PC-9 (cell line): ENCODE data around the gene NACC2. TPM values are rescaled to one million over a fixed set of nuclear protein-coding genes. Genes with fewer than 3 reads are reported as not detected.

Source experiments
- BruUV-seq: library from RNA; stranded (reverse); fragments of 400-500 nt; replicated peaks from 2 replicates; lab custom pipeline; 2021; lab: Mats Ljungman, UMichigan
- CTCF ChIA-PET: fragments of 300-600 bp; sonication (Branson Sonifier 250); formaldehyde crosslinking; loops from one replicate; lab custom pipeline; 2022; ENCODE audit warnings: antibody characterized with exemption; lab: Charles Lee
- POLR2A ChIA-PET: fragments of 300-600 bp; sonication (Branson Sonifier 250); formaldehyde crosslinking; loops from one replicate; lab custom pipeline; 2022; ENCODE audit warnings: antibody characterized with exemption; ENCODE audit not compliant: unreplicated experiment; lab: Charles Lee
- DNase-seq, 2 experiments: peaks; one replicate each; pipeline versions ENCODE4 v3.0.0 to v3.0.0-alpha.2; 2015 to 2022; ENCODE audit warnings: mixed read lengths in 1 of 2
- H2AFZ ChIP-seq: fragments of 200-600 bp; sonication (generic); 2 replicates; pipeline ENCODE4 v1.8.1; 2017; ENCODE audit warnings: antibody characterized with exemption
- H3F3A ChIP-seq: fragments of 200-600 bp; sonication (generic); 2 replicates; pipeline ENCODE4 v1.8.1; 2017; ENCODE audit warnings: antibody characterized with exemption, mild to moderate bottlenecking, low read depth; ENCODE audit not compliant: insufficient read depth
- H3K27ac ChIP-seq: fragments of 200-600 bp; sonication (generic); 2 replicates; pipeline ENCODE4 v1.6.1; 2016; ENCODE audit warnings: mixed run types
- H3K27me3 ChIP-seq: fragments of 200-600 bp; sonication (generic); 2 replicates; pipeline ENCODE4 v1.6.1; 2016; ENCODE audit warnings: low read depth, mixed run types; ENCODE audit not compliant: insufficient read depth
- H3K36me3 ChIP-seq: fragments of 200-600 bp; sonication (generic); 2 replicates; pipeline ENCODE4 v1.6.1; 2016; ENCODE audit warnings: low read depth, mixed run types
- H3K4me1 ChIP-seq: fragments of 200-600 bp; sonication (generic); replicated peaks from 2 replicates; pipeline ENCODE4 v1.6.1; 2016; ENCODE audit warnings: mixed run types; ENCODE audit not compliant: insufficient read depth
- H3K4me2 ChIP-seq: fragments of 200-600 bp; sonication (generic); 2 replicates; pipeline ENCODE4 v1.6.1; 2017; ENCODE audit warnings: mixed run types
- H3K4me3 ChIP-seq: fragments of 200-600 bp; sonication (generic); 2 replicates; pipeline ENCODE4 v1.6.1; 2016; ENCODE audit warnings: mixed run types
- H3K79me2 ChIP-seq: fragments of 200-600 bp; sonication (generic); 2 replicates; pipeline ENCODE4 v1.6.1; 2017; ENCODE audit warnings: low read depth, mixed run types
- H3K9me2 ChIP-seq: fragments of 200-600 bp; sonication (generic); 2 replicates; pipeline ENCODE4 v1.8.1; 2017; ENCODE audit warnings: mild to moderate bottlenecking; ENCODE audit not compliant: insufficient read depth
- H3K9me3 ChIP-seq: fragments of 200-600 bp; sonication (generic); 2 replicates; pipeline ENCODE4 v1.8.1; 2016; ENCODE audit warnings: low read depth; ENCODE audit not compliant: insufficient read depth
- H4K20me1 ChIP-seq: fragments of 200-600 bp; sonication (generic); 2 replicates; pipeline ENCODE4 v1.8.1; 2017; ENCODE audit not compliant: insufficient read depth
- CTCF ChIP-seq: fragments of 200-600 bp; sonication (generic); conservative IDR thresholded peaks from 2 replicates; pipeline ENCODE4 v1.6.1; 2017; ENCODE audit warnings: mixed run types, antibody characterized with exemption, mild to moderate bottlenecking, moderate library complexity
- EZH2 ChIP-seq: fragments of 200-600 bp; sonication (generic); IDR thresholded peaks from 2 replicates; pipeline ENCODE4 v1.8.0; 2017; ENCODE audit warnings: antibody characterized with exemption, low read depth
- intact Hi-C: fragments of 100-400 bp; cut with micrococcal nuclease; formaldehyde crosslinking; loops from one replicate; pipeline ENCODE4 v1.10.0; 2022; ENCODE audit not compliant: unreplicated experiment
- total RNA-seq: library from RNA; stranded (reverse); gene quantifications from 2 replicates; pipeline ENCODE4 v1.2.3, GENCODE V29; 2021

Gene NACC2
- total RNA-seq, 1 experiment from 2014 or later: 22.4 TPM

GRCh38 chr9:135982499-135983207 lies 112.4 kb downstream of the NACC2 start:
- H3K27me3 ChIP-seq: no peaks in the 10 kb centered on the region
- TF ChIP-seq CTCF: no peak
- no peak for TF ChIP-seq EZH2
- CTCF ChIA-PET: no interaction called here
- H3K36me3 ChIP-seq: no peaks in the 10 kb centered on the region
- intact Hi-C loops: no loop called here
- POLR2A ChIA-PET: interaction anchor here (0.8 kb wide), 1 partner anchor 1770 kb away, joined by 4 read pairs; no protein-coding TSS in a partner anchor
- no peaks in the 10 kb centered on the region for H3K9me3 ChIP-seq
- no peak overlapping the region for H2AFZ ChIP-seq
- no peak overlapping the region for H3K4me2 ChIP-seq
- BruUV-seq: no TSS peak
- H3K4me1 ChIP-seq: no peaks in the 10 kb centered on the region
- H3K27ac ChIP-seq: no peak overlapping the region
- H3K9me2 ChIP-seq: no peaks in the 10 kb centered on the region
- DNase-seq: no peak
- H3F3A ChIP-seq: no peaks in the 10 kb centered on the region
- no peaks in the 10 kb centered on the region for H3K79me2 ChIP-seq
- no peaks in the 10 kb centered on the region for H4K20me1 ChIP-seq
- H3K4me3 ChIP-seq: no peak overlapping the region

DNA sequence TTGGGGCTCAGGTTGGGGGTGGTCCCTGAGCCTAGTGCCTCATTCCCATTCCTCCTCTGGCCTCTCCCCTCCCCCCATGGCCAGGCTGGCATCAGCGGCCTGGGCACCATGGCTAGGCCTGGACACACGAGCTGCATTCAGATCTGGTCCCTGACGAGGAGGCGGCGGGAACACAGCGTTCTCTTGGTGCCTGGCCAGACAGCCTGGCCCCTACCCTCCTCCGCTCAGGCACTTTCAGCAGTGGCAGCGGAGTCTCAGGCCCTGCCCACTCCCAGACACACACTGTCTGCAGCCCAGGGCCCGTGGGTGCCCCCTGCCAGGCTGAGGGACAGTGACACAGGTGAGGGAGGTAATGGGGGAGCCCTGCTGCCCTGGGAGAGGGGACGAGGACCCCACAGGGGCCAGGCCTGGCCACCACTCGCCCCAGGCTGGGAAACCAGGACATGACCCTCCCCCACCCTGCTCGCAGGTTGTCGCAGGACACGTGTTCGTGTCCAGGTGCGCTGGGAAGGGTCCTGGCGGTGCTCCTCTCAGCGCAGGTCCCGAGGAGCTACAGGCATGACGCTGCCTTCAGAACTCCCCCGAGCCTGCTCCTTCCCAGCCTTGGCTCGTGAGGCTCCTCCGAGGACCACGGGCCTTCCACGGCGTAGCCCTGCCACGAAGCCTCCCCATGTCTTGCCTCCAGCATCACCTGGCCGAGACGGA lies 114.0 kb downstream of the NACC2 start:
- POLR2A ChIA-PET: no interaction called here

More for the DNA sequence above, 114.0 kb downstream of the NACC2 start:
- no peaks in the 10 kb centered on the region for H3K27me3 ChIP-seq
- no peak for DNase-seq
- TF ChIP-seq CTCF: no peak
- no peak for TF ChIP-seq EZH2
- no peaks in the 10 kb centered on the region for H3K9me3 ChIP-seq
- H2AFZ ChIP-seq: no peak overlapping the region
- H3K9me2 ChIP-seq: no peaks in the 10 kb centered on the region
- H3K4me3 ChIP-seq: no peak overlapping the region
- no peaks in the 10 kb centered on the region for H4K20me1 ChIP-seq
- no peak overlapping the region for H3K4me2 ChIP-seq
- no peaks in the 10 kb centered on the region for H3K36me3 ChIP-seq
- CTCF ChIA-PET: no interaction called here
- H3K79me2 ChIP-seq: no peaks in the 10 kb centered on the region
- no TSS peak for BruUV-seq
- no peaks in the 10 kb centered on the region for H3F3A ChIP-seq
- no peak overlapping the region for H3K27ac ChIP-seq
- no peaks in the 10 kb centered on the region for H3K4me1 ChIP-seq
- intact Hi-C loops: no loop called here
